DOHH2 (cell line): ENCODE results near the gene AQP5.

Source experiments
- H3F3A ChIP-seq: fragments of 200-600 bp; sonication (generic), shearing (Covaris generic); 2 replicates; pipeline ENCODE4 v1.6.0; 2016; ENCODE audit warnings: antibody characterized with exemption, mild to moderate bottlenecking; ENCODE audit not compliant: control insufficient read depth, insufficient read depth
- H3K27ac ChIP-seq: fragments of 200-600 bp; sonication (generic); 2 replicates; pipeline ENCODE4 v1.5.1; 2014; ENCODE audit warnings: low read depth, mild to moderate bottlenecking, low read length, moderate library complexity
- H3K27me3 ChIP-seq: fragments of 200-600 bp; sonication (generic); 2 replicates; pipeline ENCODE4 v1.6.1; 2014; ENCODE audit warnings: mild to moderate bottlenecking, low read length, mixed read lengths; ENCODE audit not compliant: control insufficient read depth
- H3K36me3 ChIP-seq: fragments of 200-600 bp; sonication (generic); 2 replicates; pipeline ENCODE4 v1.6.1; 2014; ENCODE audit warnings: mild to moderate bottlenecking, low read length, moderate library complexity, mixed read lengths; ENCODE audit not compliant: control insufficient read depth
- H3K4me1 ChIP-seq: fragments of 200-600 bp; sonication (generic); 2 replicates; pipeline ENCODE4 v1.6.1; 2014; ENCODE audit warnings: mild to moderate bottlenecking, low read length, mixed read lengths; ENCODE audit not compliant: control insufficient read depth
- H3K4me2 ChIP-seq: fragments of 200-600 bp; sonication (generic); 2 replicates; pipeline ENCODE4 v1.6.0; 2014; ENCODE audit warnings: mild to moderate bottlenecking, low read length, moderate library complexity
- H3K4me3 ChIP-seq: fragments of 200-600 bp; sonication (generic); 2 replicates; pipeline ENCODE4 v1.5.1; 2014; ENCODE audit warnings: mild to moderate bottlenecking, low read length, mixed read lengths
- H3K79me2 ChIP-seq: fragments of 200-600 bp; sonication (generic); 2 replicates; pipeline ENCODE4 v1.6.1; 2014; ENCODE audit warnings: mild to moderate bottlenecking, low read length, mixed read lengths; ENCODE audit not compliant: control insufficient read depth
- H3K9me2 ChIP-seq: fragments of 200-600 bp; sonication (generic); replicated peaks from 2 replicates; pipeline ENCODE4 v1.6.1; 2014; ENCODE audit warnings: mild to moderate bottlenecking, low read length, mixed read lengths; ENCODE audit not compliant: control insufficient read depth
- H3K9me3 ChIP-seq: fragments of 200-600 bp; sonication (generic); 2 replicates; pipeline ENCODE4 v1.6.1; 2014; ENCODE audit warnings: antibody characterized with exemption, low read length, mixed read lengths; ENCODE audit not compliant: control insufficient read depth, insufficient read depth
- H4K20me1 ChIP-seq: fragments of 200-600 bp; sonication (generic); 2 replicates; pipeline ENCODE4 v1.6.0; 2014; ENCODE audit warnings: low read depth, mild to moderate bottlenecking, antibody characterized with exemption, low read length, moderate library complexity; ENCODE audit not compliant: control insufficient read depth, insufficient read depth
- CTCF ChIP-seq: fragments of 200-600 bp; sonication (generic); IDR thresholded peaks from one replicate; pipeline ENCODE4 v1.5.1; 2014; ENCODE audit warnings: antibody characterized with exemption, mild to moderate bottlenecking, low read depth, low read length; ENCODE audit not compliant: poor library complexity, severe bottlenecking
- EZH2phosphoT487 ChIP-seq: fragments of 200-600 bp; sonication (generic); IDR thresholded peaks from 2 replicates; pipeline ENCODE4 v1.6.1; 2017; ENCODE audit warnings: borderline replicate concordance, mild to moderate bottlenecking, antibody characterized with exemption, low read length, moderate library complexity, mixed read lengths

Gene AQP5

GRCh38 chr12:49975318-49975761, 13.7 kb downstream of the AQP5 start:
- no peaks in the 10 kb centered on the region for H3K9me2 ChIP-seq
- H3K36me3 ChIP-seq, result no peaks in the 10 kb centered on the region
- H3K27me3 ChIP-seq, result peaks cover 5% of the 10 kb centered on the region
- no peak overlapping the region for H3K27ac ChIP-seq
- H4K20me1 ChIP-seq, result no peaks in the 10 kb centered on the region
- no peak overlapping the region for H3K4me3 ChIP-seq
- H3K4me2 ChIP-seq, result no peak overlapping the region
- H3F3A ChIP-seq, result no peaks in the 10 kb centered on the region
- H3K79me2 ChIP-seq, result no peaks in the 10 kb centered on the region
- H3K9me3 ChIP-seq, result no peaks in the 10 kb centered on the region
- TF ChIP-seq EZH2phosphoT487 (no peak), CTCF (no peak)
- no peaks in the 10 kb centered on the region for H3K4me1 ChIP-seq

GRCh38 chr12:49976557-49976956, 14.9 kb downstream of the AQP5 start:
- Histone ChIP-seq H3K4me3 (no peak overlapping the region), H3K9me3 (no peaks in the 10 kb centered on the region), H3K36me3 (no peaks in the 10 kb centered on the region), H3K4me1 (no peaks in the 10 kb centered on the region), H3K79me2 (no peaks in the 10 kb centered on the region), H3K4me2 (no peak overlapping the region), H3K27ac (no peak overlapping the region), H3K27me3 (no peaks in the 10 kb centered on the region; the same call in 1 of the 2 replicates), H3K9me2 (no peaks in the 10 kb centered on the region), H3F3A (no peaks in the 10 kb centered on the region), H4K20me1 (no peaks in the 10 kb centered on the region)
- TF ChIP-seq CTCF (no peak), EZH2phosphoT487 (no peak)

GRCh38 chr12:49978125-49978524, 16.5 kb downstream of the AQP5 start:
- Histone ChIP-seq H3K9me3 (no peaks in the 10 kb centered on the region), H3K4me3 (no peak overlapping the region), H3K79me2 (no peaks in the 10 kb centered on the region), H3K36me3 (no peaks in the 10 kb centered on the region), H3K4me1 (no peaks in the 10 kb centered on the region), H3K27ac (no peak overlapping the region), H3K27me3 (no peaks in the 10 kb centered on the region), H4K20me1 (no peaks in the 10 kb centered on the region), H3K9me2 (no peaks in the 10 kb centered on the region), H3F3A (no peaks in the 10 kb centered on the region), H3K4me2 (no peak overlapping the region)
- TF ChIP-seq CTCF (no peak), EZH2phosphoT487 (no peak)
